T1000 (cell line): ENCODE data around the gene MTHFD1L.

ENCODE experiments used
- DNase-seq: peaks from one replicate; lab custom pipeline; 2025; ENCODE audit warnings: mixed read lengths; lab: John Stamatoyannopoulos, UW

The MTHFD1L gene

GRCh38 chr6:150934380-150934779 lies 68.9 kb downstream of the MTHFD1L start:
- no peak for DNase-seq

GRCh38 chr6:150936021-150936555 lies 70.6 kb downstream of the MTHFD1L start:
- DNase-seq, result no peak

DNA sequence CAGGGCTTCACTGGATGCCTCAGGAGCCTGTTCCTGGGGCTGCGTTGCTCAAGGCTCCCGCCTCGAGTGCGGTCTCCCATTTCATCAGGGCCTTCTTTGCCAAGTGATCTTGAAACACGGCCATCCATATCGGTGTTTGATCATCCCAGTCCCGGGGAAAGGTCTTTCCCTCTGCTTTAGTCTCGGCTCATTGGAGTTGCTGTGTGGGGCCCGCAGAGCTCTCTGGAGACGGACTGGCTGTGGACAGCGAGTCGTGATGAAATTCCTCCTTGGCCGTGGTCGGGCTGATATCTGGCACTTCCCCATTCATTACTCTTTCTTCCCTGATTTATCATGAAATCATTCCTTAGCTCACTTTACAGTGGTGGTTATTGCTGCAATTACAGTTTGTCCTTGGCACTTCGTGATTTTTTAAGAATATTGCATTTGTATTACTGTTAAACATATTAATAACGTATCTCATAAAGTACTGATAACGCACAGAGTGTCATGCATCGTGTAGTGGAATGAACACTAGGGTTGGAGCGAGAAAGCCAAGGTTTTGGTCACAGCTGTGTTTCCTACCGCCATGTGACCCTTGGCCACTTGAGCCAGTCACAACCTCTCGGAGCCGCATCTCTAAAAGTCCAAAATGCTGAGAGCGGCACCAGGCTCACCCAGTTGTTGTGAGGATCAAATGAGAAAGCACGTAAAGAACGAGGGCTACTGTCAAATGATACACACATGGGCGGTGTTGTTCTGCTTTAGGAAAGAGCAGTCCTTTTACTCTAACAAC lies 71.8 kb downstream of the MTHFD1L start:
- DNase-seq, result no peak

DNA sequence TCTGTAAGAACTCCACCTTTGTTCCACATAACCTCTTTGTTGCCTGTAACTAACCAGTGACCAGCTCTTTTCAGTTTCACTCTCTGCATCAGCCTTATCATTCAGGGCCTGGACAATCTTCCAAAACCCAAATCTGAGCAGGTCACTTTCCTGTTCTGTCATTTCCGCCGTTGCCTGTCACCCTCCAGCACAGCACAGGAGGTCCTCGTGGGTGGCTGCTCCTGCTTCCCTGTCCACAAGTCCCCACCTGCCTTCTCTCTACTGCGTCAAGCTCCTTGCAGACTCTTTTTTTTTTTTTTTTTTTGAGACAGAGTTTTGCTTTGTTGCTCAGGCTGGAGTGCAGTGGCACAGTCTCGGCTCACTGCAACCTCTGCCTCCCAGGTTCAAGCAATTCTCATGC lies 73.9 kb downstream of the MTHFD1L start:
- no peak for DNase-seq

GRCh38 chr6:150940941-150941340 lies 75.4 kb downstream of the MTHFD1L start:
- no peak for DNase-seq

DNA sequence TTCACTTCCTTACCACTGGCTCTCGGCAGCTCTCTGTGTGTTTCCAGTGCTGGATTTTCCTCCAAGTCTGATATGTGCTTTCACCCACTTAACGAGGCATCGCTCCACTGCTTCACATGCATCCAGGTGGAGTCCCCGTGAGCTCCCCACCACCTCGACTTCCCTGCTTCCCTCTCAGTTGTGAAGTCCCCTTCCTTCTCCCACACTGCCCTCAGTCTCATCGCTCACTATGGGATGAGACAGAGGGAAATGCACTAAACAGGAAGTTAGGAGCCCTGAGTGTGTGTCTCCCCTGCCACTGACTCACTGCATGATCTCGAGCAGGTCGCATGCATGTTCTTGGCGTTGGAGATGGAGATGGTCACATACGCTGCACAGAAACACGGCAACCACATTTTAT lies 84.0 kb downstream of the MTHFD1L start:
- no peak for DNase-seq

GRCh38 chr6:150953851-150954250 lies 88.3 kb downstream of the MTHFD1L start:
- no peak for DNase-seq

DNA sequence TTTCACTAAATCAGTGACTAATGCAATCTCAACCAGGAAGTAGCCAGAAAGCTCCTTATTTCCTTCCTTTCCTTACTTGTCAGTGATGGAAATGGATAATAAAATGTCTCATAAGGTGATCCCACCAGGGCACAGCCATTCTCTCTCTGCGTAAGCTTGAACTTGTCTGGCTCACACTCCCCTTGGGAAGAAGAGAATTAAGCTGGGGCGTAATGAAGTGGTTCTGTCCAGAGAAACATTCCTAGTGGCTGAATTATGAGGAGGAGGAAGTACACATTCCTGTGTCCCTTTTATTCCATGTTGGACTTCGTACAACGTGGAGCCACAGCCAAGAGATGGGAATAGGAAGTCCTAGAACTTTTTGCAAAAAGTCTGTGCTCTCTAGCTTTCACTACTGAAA lies 93.7 kb downstream of the MTHFD1L start:
- DNase-seq, result no peak

- no peak for DNase-seq
Measured at GRCh38 chr6:150962436-150962835, 96.9 kb downstream of the MTHFD1L start.

GRCh38 chr6:150964765-150965164 lies 99.3 kb downstream of the MTHFD1L start:
- DNase-seq, result no peak

DNA sequence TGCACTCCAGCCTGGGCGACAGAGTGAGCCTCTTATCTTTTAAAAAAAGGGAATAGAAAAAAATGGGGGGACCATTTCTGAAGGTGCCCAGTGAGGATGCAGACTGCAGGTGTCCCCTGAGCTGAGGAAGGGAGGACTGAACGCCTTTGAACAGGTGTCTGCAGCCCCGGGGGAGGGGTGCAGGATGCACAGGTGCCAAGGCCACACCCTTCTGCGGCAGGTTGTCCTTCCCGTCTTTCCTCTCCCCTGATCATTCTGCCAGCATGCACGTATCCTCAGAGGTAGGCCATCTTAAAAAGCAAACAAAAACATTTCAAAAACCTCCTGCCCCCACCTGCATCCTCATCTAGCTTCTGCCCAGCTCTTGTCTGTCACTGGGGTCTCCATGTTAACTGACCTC lies 101.3 kb downstream of the MTHFD1L start:
- DNase-seq, result no peak

- DNase-seq, result no peak
Measured at GRCh38 chr6:150967381-150967780, 101.9 kb downstream of the MTHFD1L start.

DNA sequence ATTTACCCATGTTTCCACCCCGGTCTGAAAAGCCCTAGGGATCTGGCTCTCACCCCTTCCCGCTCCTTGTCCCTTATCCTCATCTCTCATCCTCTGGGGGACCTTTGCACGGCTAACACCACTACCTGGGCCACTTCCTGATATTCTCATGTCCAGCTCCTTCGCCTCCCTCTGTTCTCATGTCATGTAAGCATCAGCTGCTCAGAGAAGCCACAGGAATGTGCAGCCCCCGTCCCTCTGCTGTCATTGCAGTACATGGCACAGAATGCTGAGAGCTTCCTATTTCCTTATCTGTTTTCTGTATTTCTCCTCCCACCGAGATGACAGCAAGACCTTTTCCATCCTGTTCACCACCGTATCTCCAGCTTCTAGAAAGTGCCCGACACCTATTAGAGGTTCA lies 102.4 kb downstream of the MTHFD1L start:
- no peak for DNase-seq

- no peak for DNase-seq
Measured at GRCh38 chr6:150969901-150970300, 104.4 kb downstream of the MTHFD1L start.

DNA sequence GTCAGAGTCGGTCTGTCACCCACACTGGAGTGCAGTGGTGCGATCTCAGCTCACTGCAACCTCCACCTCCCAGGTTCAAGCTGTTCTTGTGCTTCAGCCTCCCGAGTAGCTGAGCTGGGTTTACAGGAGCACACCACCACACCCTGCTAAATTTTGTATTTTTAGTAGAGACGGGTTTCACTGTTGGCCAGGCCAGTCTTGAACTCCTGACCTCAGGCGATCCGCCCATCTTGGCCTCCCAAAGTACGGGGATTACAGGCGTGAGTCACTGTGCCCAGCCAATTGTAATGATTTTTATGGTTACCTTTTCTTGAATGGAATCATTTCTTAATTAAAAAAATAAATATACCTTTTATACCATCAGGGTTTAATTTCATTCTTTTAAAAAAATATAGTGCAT lies 105.7 kb downstream of the MTHFD1L start:
- DNase-seq, result no peak

GRCh38 chr6:150975136-150975535 lies 109.6 kb downstream of the MTHFD1L start:
- no peak for DNase-seq

DNA sequence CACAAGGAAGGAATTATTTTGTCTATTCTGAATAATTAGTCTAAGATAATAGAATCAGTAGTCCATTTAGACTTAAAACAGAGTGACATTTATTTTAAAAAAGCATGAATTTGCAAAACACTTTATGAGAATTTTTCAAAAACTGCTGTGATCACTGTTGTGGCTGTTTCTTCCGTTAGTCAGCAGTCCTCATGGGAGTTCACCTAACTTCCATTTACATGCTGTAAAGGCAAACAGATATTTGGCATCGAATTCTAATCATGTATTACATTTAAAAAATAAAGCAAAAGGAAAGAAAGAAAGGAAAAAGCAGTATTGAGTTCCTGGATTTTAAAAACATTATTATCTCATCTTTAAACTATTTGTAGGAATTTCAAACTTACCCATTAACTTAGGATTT lies 111.8 kb downstream of the MTHFD1L start:
- no peak for DNase-seq

GRCh38 chr6:150978624-150979023 lies 113.1 kb downstream of the MTHFD1L start:
- no peak for DNase-seq

DNA sequence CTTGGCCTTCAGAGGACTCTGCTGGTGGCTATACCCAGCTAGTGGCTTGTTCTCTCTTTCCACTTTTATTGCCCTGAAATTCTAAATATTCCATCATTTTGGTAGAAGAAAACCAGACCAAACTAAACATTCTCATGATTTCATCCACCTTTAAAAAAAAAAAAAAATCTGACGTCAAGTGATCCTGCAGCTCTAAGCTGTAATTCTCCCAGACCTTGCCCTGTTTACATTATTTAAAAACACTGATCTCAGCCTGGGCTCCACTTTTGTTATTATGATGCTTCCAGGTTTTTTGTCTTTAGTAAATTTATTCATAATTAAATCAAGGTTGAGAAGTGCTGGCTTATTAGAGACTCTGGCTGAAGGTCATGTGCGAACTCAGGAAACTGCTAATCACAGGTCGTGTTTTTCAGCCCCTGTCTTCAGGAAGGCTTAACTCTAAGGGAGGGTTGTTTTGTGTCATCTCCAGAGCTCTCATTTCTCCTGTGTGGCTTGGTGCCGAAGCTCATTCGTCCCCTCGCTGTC lies 114.4 kb downstream of the MTHFD1L start:
- no peak for DNase-seq

DNA sequence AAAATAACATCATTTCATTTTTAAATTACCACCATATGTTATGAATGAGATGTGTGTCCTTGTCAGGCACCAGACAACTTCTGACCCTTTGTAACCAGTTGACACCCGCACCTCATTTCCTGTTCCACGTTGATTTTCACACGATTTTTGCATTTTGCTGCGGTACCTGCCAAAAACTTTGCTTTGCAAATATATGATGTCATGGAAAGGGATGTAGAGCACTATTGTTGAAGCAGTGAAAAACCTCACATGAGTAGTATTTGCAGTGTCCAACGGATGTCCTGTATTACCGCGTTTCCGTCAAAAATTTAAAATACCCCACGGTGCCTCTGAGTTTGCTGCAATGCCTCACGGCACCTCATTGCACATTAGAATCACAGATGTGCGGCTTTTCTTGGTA lies 115.6 kb downstream of the MTHFD1L start:
- DNase-seq, result no peak

DNA sequence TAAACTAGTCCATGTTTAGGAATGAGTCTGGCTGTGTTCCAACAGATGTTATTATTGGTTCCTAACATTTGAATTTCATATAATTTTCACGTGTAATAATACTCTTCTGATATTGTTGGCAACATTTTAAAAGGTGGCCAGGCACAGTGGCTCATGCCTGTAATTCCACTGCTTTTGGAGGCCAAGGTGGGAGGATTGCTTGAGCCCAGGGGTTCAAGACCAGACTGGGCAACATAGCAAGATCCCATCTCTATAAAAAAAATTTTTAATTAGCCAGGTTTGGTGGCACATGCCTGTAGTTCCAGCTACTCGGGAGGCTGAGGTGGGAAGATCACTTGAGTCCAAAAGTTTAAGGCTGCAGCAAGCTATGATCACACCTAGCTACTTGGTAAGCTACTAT lies 116.2 kb downstream of the MTHFD1L start:
- DNase-seq, result no peak

- no peak for DNase-seq
Measured at GRCh38 chr6:150987371-150987828, 121.9 kb downstream of the MTHFD1L start.

GRCh38 chr6:150987855-150988464 lies 122.5 kb downstream of the MTHFD1L start:
- DNase-seq, result no peak
